Stimulated activated CD4-positive, alpha-beta T cell treated with anti-CD3 and anti-CD28 coated beads, TNF-alpha, amount 100 ng/mL, for 48 hours (primary cell): ENCODE results near the gene MGAT2.
"Not testable (repeated sequence)": the region's sequence is repeated elsewhere in the genome, so short reads cannot be mapped to it uniquely, and the experiment has no call there.

Experiments used
- DNase-seq, 3 donors: peaks; one replicate each; pipeline ENCODE4 v3.0.0-alpha.2; 2020; ENCODE audit warnings: low read depth in 3 of 3

Gene MGAT2

GRCh38 chr14:49612251-49612650, 8.3 kb upstream of the MGAT2 start:
- no peak for DNase-seq

- DNase-seq = no peak
Observed at GRCh38 chr14:49612671-49613070, 7.9 kb upstream of the MGAT2 start.

DNA sequence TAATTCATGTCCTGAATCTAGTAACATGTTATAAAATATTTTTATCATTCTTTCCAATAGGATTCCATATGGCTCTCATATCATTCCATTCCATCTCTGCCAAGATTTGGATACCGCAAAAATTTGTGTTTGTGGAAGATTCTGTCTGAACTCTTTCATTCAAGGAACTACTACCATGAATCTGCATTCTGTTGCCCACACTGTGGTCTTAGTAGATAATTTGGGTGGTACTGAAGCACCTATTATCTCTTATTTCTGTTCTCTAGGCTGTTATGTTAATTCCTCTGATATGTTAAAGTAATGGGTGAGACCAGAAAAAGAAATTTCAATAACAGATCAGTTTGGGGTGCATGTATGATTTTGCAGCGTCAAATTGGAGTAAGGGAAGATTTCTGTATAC, 6.4 kb upstream of the MGAT2 start:
- DNase-seq = no peak

DNA sequence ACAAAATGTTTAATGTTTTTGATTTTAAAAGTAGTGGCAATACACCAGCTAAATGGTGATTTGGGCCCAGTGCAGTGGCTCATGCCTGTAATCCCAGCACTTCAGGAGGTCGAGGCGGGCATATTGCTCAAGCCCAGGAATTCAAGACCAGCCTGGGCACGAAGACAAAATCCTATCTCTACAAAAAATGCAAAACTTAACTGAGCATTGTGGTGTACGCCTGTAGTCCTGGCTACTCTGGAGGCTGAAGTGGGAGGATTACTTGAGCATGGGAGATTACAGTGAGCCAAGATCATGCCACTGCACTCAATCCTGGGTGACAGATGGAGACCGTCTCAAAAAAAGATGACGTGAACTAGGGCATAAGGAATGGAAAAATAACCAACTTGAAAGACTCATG, 4.8 kb upstream of the MGAT2 start:
- DNase-seq = no peak

DNA sequence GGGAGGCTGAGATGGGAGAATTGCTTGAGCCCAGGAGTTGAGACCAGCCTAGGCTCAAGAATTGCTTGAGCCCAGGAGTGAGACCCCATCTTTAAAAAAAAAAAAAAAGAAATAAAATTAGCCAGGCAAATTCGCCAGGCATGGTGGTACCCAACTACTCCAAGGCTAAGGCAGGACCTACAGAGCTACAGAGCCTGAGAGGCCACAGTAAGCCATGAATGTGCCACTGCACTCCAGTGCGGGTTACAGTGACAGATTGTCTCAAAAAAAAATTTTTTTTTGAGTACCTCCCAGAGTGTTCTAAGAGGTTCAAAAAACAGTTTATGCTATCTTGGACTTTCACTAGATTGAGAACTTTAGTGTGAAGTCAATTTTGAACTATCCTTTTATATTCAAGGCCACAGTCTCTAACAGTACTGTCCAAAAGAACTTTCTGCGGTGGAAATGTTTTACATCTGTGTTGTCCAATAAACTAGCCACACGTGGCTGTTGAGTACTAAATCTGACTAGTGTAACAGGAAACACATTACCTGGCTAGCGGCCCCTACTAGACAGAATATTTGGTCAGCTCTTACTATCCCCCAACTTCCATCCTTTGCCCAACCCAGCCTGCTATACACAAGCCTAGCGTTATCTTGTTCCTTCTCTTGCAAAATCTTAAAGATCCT, 2.6 kb upstream of the MGAT2 start:
- DNase-seq = no peak

GRCh38 chr14:49619273-49619672, 1.3 kb upstream of the MGAT2 start:
- not testable (repeated sequence) for DNase-seq

DNA sequence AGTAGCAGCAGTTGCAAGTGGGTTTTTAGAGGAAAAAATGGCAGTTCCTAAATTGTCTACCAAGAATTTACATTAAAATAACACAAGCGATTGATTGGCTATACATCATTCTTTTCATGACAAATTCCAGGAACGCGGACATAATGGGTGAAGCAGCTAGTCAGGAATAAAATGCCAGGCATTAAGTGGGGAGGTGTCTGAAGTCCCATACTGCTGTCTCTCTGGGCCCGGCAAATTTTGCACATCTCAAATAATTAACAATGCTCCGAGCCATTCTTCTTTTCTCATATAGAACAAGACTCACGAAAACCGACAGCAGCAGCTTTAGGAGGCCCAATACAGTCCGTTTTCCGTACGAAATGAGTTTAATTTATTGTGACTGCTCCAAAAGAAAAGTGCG, 869 bp upstream of the MGAT2 start:
- no peak for DNase-seq

GRCh38 chr14:49621114-49621881, 699 bp downstream of the MGAT2 start:
- DNase-seq = peak in 2 of 3 donors; percentile 45 to 55

- DNase-seq = no peak
Observed at GRCh38 chr14:49622022-49622607, 1.5 kb downstream of the MGAT2 start.

- no peak for DNase-seq
Observed at GRCh38 chr14:49623387-49623786, 2.8 kb downstream of the MGAT2 start.

DNA sequence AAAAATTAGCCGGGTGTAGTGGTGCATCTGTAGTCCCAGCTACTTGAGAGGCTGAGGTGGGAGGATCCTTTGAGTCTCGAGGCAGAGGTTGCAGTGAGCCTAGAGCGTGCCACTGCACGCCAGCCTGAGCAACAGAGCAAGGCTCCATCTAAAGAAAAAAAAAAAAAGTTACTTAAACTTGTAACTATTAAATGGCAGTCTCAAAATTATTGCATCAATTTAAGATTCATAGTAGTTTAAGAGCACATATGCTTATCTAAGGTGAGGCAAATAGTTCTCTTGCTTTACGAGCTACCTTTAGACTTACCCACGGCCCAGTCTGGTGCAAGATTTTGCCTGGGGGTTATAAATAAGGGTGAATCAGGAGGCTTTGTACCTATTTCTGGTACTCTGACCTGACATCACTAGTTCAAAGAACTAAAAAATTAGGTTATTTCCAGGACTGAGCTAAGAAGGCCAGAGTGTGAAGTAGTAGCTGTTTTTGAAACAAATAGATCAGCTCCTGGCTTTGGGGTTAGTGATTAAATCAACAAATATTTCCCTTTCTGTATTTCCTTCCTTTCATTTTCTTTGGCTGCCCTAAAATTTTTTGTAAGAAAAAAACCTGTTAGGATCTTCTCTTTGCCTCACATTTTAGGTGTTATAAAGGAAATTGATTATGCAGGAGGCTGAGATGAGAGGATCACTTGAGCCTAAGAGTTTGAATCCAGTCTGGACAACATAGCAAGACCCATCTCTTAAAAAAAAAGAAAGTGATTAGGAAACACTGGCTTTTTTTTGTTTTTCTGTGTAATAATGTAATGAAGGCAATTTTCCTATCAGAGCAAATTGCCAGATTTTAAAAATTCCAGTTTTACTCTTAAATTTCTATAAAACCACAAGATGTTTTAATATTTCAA, 3.6 kb downstream of the MGAT2 start:
- DNase-seq = no peak

DNA sequence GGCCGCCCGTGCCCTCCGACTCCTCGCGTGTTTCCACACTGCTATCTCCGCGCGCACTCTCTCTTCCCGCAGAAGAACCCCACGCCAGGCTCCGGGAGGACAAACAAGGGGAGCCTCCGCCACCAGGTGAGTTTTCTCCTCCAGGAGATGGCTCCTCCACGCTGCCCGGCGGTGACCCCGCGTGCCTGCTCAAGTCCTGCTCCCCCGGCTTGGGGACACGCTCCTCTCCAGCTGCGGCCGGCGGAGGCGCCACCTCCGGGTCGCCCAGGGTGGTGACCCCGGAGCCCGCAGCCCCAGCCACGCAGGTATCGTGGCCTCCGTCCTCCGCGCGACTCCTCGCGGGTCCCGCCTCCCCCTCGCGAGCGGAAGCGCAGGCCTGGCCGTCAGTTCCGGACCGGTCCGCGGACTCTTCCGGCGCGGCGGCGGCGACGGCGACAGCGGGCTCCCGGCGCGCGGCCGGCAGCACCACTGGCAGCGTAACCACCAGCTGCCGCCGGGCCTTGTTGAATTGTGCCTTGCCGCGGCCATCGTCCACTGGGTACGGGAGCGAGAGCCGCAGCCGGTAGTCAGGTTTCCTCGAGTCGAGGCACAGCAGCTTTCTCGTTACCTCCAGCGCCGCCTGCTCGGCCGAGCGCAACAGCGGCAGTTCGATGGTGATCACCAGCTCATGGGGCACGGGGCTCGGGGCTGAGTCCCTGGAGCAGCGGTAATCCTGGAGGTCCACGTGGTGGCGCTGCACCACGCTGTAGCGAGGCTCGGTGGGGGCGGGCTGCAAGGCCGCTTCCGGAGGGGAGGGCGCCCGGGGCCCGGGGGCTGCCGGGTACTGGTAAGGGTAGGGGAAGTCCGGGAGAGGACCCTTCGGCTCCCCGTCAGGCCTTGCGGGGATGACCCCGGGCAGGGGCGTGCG, 13.3 kb downstream of the MGAT2 start:
- peak; percentile 88 to 94 (median 93) for DNase-seq

DNA sequence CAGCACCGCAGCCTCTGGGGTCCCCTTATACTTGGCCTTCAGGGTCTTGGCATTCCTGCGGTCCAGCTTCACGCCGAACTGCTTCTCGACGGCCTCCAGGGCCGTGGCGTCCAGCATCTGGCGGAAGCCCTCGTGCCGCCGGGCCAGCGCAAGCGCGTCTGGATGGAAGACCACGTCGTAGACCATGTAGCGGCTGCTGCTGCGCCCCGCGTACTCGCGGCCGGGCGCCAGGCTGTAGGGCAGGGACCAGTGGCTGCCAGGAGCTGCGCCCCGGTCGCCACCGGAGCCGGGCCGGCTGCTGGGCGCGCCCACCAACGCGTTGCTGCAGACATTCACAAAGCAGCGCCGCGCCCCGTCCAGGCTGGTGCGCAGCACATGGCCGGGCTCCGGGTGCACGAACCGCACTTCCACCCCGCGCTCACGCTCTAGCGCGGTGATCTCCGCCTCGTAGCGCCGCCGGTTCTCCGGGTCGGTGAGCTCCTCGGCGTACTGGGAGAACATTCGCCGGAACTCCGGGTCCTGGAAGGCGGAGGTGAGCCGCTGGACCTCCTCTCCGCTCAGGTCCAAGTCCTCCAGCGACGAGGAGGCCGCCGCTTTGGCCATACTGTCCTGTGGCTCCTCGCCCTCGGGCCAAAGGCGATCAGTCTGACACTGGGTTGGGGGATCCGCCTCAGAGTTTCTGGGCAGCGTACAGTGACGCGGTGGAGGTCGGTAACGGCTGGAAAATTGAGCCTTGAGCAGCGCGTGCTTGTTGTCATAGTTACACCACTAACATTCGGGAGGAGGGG, 14.1 kb downstream of the MGAT2 start, which contains the start of gene DNAAF2:
TSS of gene DNAAF2 (minus strand) at position 698 of the 788 bp plus-strand sequence. CDS start at position 603, 95 bp downstream.
- peak; percentile 31 to 57 (median 40) for DNase-seq

DNA sequence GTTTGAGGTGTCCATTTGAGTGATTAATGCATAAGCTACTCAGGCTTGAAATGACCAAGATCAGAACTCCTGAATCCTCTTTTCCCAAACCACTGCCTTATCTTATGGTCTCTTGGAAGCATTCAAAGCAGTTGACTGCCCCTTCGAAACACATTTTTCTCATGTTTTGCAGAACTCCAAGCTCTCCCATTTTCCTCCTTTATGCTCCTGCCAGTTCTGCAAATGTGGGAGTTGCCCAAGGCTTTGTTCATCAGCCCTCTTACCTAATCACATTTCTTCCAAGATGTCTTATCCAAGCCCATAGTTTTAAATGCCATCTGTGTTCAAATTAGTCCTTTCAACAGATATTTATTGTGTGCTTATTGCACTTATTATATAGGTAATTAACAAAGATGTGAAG, 16.3 kb downstream of the MGAT2 start:
- DNase-seq = no peak

DNA sequence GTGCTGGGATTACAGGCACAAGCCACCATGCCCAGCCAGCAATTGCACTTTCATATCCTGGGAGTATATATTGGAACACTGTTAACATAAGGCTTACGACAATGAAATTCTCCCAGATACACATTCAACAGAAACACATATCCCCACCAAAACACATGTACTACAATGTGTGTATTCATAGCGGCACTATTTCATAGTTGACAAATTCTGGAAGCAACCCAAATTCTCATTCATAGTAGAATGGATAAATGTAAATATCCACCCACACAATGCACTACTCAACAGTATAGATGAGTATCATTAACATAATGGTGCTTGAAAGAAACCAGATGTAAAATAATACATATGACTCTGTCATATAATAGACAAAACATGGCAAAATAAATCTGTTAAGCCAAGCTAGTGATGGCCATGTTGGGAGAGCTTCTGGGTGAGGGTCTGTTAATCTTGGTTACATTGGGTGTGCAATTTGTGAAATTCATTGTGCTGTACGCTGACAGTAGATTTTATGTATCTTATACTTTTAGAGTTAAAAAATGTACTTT, 17.0 kb downstream of the MGAT2 start:
- DNase-seq = no peak

DNA sequence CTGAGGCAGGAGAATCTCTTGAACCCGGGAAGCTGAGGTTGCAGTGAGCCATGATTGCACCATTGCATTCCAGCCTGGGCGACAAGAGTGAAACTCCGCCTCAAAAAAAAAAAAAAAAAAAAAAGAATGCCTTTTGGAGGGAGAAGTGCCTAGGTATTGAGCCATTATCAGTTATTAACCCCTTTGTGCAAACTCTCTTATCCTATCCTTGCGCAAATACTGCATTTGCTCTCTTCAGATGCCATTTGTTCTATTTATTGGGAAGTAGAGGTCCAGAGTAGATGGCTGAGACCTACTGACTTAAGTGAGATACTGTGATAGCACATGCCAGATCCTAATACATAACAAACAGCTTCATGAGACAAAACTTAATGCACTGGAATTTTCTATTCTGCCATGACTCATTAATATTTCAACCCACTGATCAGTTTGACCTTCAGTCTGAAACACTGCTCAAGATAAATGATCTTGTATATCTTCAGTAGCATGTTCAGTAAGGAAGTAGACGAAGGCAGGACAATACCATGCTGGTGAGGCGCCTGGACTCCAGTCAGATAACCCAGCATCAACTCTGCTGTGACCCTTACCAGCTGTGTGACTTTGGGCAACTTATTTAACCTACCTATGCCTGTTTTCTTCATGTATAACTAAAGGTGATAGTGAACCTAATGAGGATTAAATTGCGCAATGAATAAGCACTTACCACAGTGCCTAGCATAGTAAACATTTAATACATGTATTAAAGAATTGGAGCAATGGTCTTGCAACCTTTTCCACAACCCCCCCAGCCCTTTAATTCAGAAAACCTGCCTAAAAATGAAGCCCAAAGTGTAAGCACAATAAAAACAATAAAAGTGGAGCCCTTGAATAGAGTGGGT, 20.2 kb downstream of the MGAT2 start:
- DNase-seq = no peak

DNA sequence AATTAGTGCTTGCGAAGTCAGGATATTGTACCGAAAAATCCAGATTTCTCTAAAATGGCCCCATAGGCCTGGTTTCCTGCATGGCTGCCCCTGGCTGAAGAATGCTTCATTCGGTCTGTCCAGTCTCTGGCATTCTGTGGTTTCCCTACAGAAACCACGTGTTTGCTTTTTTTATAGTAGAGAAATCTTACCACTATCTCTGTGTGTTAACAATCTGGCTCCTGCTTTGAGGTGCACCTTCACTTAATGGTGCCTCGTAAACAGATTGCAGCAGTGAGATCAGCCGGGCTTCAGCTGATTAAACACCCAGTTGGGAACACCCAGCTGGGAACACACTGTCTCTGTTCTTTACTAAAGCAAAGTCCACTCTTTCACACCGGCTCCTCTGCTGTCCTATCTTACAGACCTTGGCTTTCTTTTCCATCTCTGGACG, 21.1 kb downstream of the MGAT2 start:
- no peak for DNase-seq

DNA sequence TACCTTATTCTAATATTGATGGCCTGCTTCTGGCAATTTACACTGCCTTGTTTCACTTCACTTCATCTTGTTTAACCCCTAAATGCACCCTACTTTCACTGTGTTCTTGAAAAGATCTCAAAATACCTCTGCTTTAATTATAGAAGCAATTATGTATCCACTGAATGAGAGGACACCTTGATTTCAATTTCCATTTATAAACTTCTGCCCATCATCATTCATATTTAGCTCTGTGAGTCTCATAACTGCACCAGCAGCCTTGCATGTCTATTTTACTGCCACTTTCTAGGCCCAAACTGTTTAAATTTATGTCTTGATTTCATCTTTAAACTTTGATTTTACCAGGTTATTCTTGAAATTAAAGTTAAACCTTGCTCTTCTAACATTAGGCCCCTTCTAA, 21.6 kb downstream of the MGAT2 start:
- no peak for DNase-seq

DNA sequence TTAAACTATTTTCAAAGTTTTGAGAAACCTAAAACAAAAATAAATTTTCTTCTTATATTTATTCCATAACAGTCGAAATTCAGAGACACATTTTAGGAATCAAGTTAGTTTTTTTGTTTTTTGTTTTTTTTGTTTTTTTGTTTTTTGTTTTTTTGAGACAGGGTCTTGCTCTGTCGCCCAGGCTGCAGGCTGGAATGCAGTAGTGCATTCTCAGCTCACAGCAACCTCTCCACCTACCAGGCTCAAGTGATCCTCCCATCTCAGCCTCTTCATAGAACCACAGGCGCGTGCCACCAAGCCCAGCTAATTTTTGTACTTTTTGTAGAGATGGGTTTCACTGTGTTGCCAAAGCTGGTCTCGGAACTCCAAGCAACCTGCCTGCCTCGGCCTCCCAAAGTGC, 32.9 kb downstream of the MGAT2 start:
- no peak for DNase-seq
